BJ (cell line): Measurements from ENCODE around the gene COQ8A. TPM values are rescaled to one million over a fixed set of nuclear protein-coding genes. Genes with fewer than 3 reads are reported as not detected.
"Not testable (repeated sequence)": the region's sequence is repeated elsewhere in the genome, so short reads cannot be mapped to it uniquely, and the experiment has no call there.

ENCODE experiments used
- CTCF ChIA-PET: fragments of 350-600 bp; formaldehyde crosslinking; extraction: SDS; loops from one replicate; lab custom pipeline; 2021; ENCODE audit warnings: antibody characterized with exemption, inconsistent platforms; lab: Yijun Ruan, JAX
- POLR2A ChIA-PET: fragments of 300-600 bp; sonication (Branson Sonifier 250); formaldehyde crosslinking; extraction: SDS; loops from one replicate; lab custom pipeline; 2021; ENCODE audit warnings: antibody characterized with exemption; lab: Charles Lee
- DNase-seq: peaks from one replicate; pipeline ENCODE4 v3.0.0-alpha.2; 2011; ENCODE audit warnings: low read depth
- H3K27me3 ChIP-seq: 2 replicates; pipeline ENCODE4 v1.6.0; 2011; ENCODE audit warnings: low read length; ENCODE audit not compliant: control insufficient read depth, insufficient read depth
- H3K36me3 ChIP-seq: 2 replicates; pipeline ENCODE4 v1.5.1; 2011; ENCODE audit warnings: low read length; ENCODE audit not compliant: control insufficient read depth, insufficient read depth
- H3K4me3 ChIP-seq: 2 replicates; pipeline ENCODE4 v1.5.1; 2011; ENCODE audit warnings: low read depth, mild to moderate bottlenecking, control low read depth, low read length
- polyA plus RNA-seq: library from polyadenylated mRNA; depleted of rRNA; stranded (reverse); fragments of >200 nt; gene quantifications from 2 replicates; pipeline ENCODE4 v1.2.3, GENCODE V29; 2011
- TF ChIP-seq, protein P1 (sequence below): IDR thresholded peaks from 2 replicates; pipeline ENCODE4 v1.5.1; 2011; ENCODE audit warnings: low read depth, mild to moderate bottlenecking, control low read depth, inconsistent platforms, low read length, moderate library complexity; ENCODE audit not compliant: insufficient read depth

Gene COQ8A
- polyA plus RNA-seq, 1 experiment = 6.8 TPM

DNA sequence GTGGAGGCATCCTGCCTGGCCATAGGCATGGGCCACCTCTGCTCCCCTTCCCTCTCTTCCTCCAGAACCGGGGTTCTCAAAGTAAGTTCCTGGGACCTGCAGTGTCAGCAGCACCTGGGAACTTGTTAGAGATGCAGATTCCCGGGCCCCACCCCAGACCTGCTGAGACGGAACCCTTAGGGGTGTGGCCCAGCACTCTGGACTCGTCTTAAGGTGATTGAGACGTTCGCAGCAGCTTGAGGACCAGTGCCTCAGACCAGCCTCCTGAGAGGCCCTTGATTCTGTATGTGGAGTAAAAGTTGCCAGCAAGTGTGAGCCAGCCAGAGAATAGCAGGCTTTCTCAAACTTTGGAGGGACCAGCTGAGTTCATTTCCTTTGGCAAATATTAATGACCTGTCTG is 14.2 kb downstream of the COQ8A start:
- Histone ChIP-seq H3K27me3 (no peaks in the 10 kb centered on the region), H3K4me3 (no peak overlapping the region), H3K36me3 (no peaks in the 10 kb centered on the region)
- no peak for DNase-seq
- TF ChIP-seq, protein P1, sequence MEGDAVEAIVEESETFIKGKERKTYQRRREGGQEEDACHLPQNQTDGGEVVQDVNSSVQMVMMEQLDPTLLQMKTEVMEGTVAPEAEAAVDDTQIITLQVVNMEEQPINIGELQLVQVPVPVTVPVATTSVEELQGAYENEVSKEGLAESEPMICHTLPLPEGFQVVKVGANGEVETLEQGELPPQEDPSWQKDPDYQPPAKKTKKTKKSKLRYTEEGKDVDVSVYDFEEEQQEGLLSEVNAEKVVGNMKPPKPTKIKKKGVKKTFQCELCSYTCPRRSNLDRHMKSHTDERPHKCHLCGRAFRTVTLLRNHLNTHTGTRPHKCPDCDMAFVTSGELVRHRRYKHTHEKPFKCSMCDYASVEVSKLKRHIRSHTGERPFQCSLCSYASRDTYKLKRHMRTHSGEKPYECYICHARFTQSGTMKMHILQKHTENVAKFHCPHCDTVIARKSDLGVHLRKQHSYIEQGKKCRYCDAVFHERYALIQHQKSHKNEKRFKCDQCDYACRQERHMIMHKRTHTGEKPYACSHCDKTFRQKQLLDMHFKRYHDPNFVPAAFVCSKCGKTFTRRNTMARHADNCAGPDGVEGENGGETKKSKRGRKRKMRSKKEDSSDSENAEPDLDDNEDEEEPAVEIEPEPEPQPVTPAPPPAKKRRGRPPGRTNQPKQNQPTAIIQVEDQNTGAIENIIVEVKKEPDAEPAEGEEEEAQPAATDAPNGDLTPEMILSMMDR = no peak
- POLR2A ChIA-PET = no interaction called here
- CTCF ChIA-PET = no interaction called here

DNA sequence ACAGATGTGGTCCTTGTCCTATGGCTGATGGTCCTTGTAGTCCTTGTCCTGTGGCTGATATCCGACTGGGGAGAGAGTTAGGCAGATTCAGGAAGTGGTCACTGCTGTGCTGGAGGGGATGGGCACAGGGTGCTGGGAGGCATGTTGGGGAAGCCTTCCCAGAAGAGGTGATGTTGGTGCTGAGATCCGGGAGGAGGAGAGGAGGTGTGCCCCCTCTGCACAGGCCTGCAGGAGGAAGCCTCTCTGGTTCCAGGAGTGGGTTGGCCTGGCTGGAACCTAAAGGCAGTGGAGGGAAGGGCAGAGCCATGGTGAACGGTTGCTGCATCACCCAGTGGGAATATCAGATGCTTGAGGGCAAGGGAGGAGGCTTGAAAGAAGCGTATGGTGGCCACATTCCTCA is 14.7 kb downstream of the COQ8A start:
- H3K4me3 ChIP-seq = no peak overlapping the region
- ChIA-PET CTCF (no interaction called here), POLR2A (no interaction called here)
- H3K27me3 ChIP-seq = no peaks in the 10 kb centered on the region
- DNase-seq = no peak
- H3K36me3 ChIP-seq = no peaks in the 10 kb centered on the region
- TF ChIP-seq, protein P1 = no peak

DNA sequence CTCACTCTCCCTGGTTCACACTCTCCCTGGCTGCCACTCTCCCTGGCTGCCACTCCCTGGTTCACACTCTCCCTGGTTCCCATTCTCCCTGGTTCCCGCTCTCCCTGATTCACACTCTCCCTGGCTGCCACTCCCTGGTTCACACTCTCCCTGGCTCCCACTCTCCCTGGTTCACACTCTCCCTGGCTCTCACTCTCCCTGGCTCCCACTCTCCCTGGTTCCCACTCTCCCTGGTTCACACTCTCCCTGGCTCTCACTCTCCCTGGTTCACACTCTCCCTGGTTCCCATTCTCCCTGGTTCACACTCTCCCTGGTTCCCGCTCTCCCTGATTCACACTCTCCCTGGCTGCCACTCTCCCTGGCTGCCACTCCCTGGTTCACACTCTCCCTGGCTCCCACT is 15.8 kb downstream of the COQ8A start:
- DNase-seq, H3K27me3 ChIP-seq, POLR2A ChIA-PET, H3K4me3 ChIP-seq, H3K36me3 ChIP-seq, CTCF ChIA-PET: not testable (repeated sequence)

DNA sequence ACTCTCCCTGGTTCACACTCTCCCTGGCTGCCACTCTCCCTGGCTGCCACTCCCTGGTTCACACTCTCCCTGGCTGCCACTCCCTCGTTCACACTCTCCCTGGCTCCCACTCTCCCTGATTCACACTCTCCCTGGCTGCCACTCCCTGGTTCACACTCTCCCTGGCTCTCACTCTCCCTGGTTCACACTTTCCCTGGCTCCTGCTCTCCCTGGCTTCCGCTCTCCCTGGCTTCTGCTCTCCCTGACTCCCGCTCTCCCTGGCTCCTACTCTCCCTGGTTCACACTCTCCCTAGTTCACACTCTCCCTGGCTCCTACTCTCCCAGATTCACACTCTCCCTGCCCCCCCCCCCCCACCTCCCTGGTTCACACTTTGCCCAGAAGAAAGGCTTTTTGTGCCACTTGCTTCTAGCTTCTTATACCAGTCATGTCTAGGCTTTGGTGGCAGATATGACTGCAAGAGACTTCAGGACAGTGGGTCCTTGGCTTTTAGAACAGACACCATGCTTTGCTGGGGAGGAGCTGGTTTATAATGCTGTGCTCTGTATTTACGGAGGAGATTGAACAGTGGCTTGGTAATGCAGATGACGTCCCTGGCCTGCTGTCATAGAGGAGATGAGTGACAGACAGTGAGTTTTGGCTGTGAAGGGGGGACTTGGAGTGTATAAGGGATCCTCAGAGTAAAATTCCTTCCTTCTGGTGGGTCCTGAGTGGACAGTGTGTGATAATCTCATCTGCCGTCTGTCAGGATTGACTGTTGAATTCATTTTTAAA is 17.0 kb downstream of the COQ8A start:
- Histone ChIP-seq H3K4me3 (no peak overlapping the region), H3K36me3 (no peaks in the 10 kb centered on the region), H3K27me3 (no peaks in the 10 kb centered on the region)
- no peak for DNase-seq
- POLR2A ChIA-PET = no interaction called here
- CTCF ChIA-PET = no interaction called here
- TF ChIP-seq, protein P1 = no peak

DNA sequence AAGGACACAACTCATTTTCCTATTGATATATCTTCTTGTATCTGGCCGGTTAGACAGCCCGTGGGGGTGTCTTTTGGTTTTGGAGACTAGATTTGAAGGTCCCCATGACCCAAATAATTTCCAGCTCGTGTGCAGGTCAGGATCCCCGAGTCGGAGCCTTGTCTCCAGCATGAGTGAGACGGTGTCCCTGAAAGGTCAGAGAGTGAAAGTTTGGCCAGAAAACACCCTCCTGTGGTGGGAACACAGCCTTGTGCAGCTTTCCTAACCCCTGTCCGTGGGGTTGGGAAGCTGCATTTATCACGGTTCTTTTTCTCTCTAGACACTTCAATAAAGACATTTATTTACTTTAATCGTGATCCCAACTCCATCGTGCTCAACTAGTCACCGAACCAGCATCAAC is 17.6 kb downstream of the COQ8A start:
- no peak for DNase-seq
- POLR2A ChIA-PET = no interaction called here

More for the DNA sequence above, 17.6 kb downstream of the COQ8A start:
- CTCF ChIA-PET = interaction anchor here (1.1 kb wide), 1 partner anchor 11 kb away, joined by 3 read pairs; no protein-coding TSS in a partner anchor
- TF ChIP-seq, protein P1 = no peak
- Histone ChIP-seq H3K27me3 (no peaks in the 10 kb centered on the region), H3K4me3 (no peak overlapping the region), H3K36me3 (no peaks in the 10 kb centered on the region)
